Activated naive CD8-positive, alpha-beta T cell treated with anti-CD3 and anti-CD28 coated beads, Interleukin-2, amount 10 ng/mL, durations not matched to agents 7 days and 5 days (primary cell): ENCODE results near the gene EGR1. TPM values are rescaled to one million over a fixed set of nuclear protein-coding genes. Genes with fewer than 3 reads are reported as not detected.

Experiments used
- ATAC-seq: fragments of 150-1000 bp; cut with Tn5 transposase; one replicate; pipeline ENCODE4 v1.10.0; 2021; ENCODE audit warnings: low read depth, moderate library complexity
- POLR2A ChIA-PET: fragments of 350-600 bp; sonication (Branson Sonifier 250); formaldehyde crosslinking; loops from one replicate; lab custom pipeline; 2021; ENCODE audit warnings: antibody characterized with exemption; lab: Charles Lee
- DNase-seq: peaks from one replicate; pipeline ENCODE4 v3.0.0; 2021
- H3K27ac Mint-ChIP-seq: one replicate; pipeline ENCODE4 v1.8.0; 2022; ENCODE audit warnings: mild to moderate bottlenecking, mixed read lengths
- H3K27me3 Mint-ChIP-seq: one replicate; pipeline ENCODE4 v1.8.0; 2022; ENCODE audit warnings: mild to moderate bottlenecking, moderate library complexity, mixed read lengths
- H3K36me3 Mint-ChIP-seq: one replicate; pipeline ENCODE4 v1.8.0; 2021; ENCODE audit warnings: mild to moderate bottlenecking, mixed read lengths
- H3K4me1 Mint-ChIP-seq: one replicate; pipeline ENCODE4 v1.8.0; 2021; ENCODE audit warnings: mixed read lengths
- H3K4me3 Mint-ChIP-seq: one replicate; pipeline ENCODE4 v1.8.0; 2022; ENCODE audit warnings: mild to moderate bottlenecking, moderate library complexity, mixed read lengths
- H3K9me3 Mint-ChIP-seq: one replicate; pipeline ENCODE4 v1.8.0; 2021; ENCODE audit warnings: mixed read lengths
- total RNA-seq, 2 experiments: library from RNA; stranded (reverse); gene quantifications; one replicate each; pipeline ENCODE4 v1.2.3, GENCODE V29; 2021

EGR1 gene
- total RNA-seq, 2 experiments from 2014 or later, result 4.6 to 5.1 TPM

DNA sequence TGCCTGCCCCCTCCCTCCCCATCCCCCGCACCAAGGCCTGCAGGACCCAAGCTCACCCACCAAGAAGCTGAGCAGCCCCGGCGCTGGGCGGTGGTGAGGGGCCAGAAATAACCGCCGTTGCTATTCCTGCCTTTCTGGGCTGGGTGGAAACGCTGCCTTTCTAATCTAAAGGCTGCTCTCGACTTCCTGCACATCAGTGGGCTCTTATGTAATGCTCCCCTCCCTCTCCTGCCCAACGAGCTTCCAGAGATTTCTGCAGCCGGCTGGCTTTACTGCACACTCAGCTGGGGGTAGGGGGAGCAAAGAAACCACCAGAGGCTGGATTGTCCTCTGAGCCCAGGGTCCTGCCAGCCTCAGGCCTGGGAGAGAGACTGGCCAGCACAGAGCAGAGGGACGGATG, 6.9 kb upstream of the EGR1 start:
- no peaks in the 10 kb centered on the region for H3K9me3 Mint-ChIP-seq
- H3K27me3 Mint-ChIP-seq, result no peaks in the 10 kb centered on the region
- H3K4me3 Mint-ChIP-seq, result no peak overlapping the region
- H3K36me3 Mint-ChIP-seq, result peaks cover 2% of the 10 kb centered on the region
- ATAC-seq, result no peak
- peak overlapping the region; percentile 99 for H3K27ac Mint-ChIP-seq
- POLR2A ChIA-PET, result interaction anchor here (1.6 kb wide), 1 partner anchor 120 kb away, joined by 5 read pairs; the partner anchor contains the start of gene FAM53C
- H3K4me1 Mint-ChIP-seq, result peaks cover 26% of the 10 kb centered on the region
- no peak for DNase-seq

DNA sequence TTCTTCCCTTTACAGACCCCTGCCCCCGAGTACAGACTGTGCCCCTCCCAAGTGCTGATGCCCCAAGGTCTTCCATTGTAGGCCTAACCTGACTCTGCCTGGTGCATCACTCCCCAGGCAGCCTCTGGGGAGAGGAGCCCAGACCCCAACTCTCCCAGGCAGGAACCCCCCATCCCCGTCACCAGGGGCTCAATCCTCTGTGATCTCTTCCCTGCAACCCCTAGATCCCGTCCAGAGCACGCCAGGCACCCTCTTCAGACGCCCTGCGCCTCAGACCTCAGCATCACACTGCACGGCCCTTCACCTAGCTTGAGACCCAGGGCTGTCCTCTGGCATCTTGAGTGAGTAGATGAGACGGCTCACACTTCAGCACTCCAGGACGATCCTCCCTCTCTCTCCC, 6.4 kb upstream of the EGR1 start:
- ATAC-seq (no peak), DNase-seq (no peak)
- peak overlapping the region; percentile 99 for H3K27ac Mint-ChIP-seq
- peaks cover 2% of the 10 kb centered on the region for H3K36me3 Mint-ChIP-seq
- H3K27me3 Mint-ChIP-seq, result no peaks in the 10 kb centered on the region
- H3K4me1 Mint-ChIP-seq, result peaks cover 27% of the 10 kb centered on the region
- no peaks in the 10 kb centered on the region for H3K9me3 Mint-ChIP-seq
- H3K4me3 Mint-ChIP-seq, result peak overlapping the region; percentile 68
- POLR2A ChIA-PET, result interaction anchor here (0.6 to 1.6 kb wide), 5 partner anchors 8 to 121 kb away, joined by 3 to 5 read pairs (median 3); partner anchors contain the start of gene FAM53C

DNA sequence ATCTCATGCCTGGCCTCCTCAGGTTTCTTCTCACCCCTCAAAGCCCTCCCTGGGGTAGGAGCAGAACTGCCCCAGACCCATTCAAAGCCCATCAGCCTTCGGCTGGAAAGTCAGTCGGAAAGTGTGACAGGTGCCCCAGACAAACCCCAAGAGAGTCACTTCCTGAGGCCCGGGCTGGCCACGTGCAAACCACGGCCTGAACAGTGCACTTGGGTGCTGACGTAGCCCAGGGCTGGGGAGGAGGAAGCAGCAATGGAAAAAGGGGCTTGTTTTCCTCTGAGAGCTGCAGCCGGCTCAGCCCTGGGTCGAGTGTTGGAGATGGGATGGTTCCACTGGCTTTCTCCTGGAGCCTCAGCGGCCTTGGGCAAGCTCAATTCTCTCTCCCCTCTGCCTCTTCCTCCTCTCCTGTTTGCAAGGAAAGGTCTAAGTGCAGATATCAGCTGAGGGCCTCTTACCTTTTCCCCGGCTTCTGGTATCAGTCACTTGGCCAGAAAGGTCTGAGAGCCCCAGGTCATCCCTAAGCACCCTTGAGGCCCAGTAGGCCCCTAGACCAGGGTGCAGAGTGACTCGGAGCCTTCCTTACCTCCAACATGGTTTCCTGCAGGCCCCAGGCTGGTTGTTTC, 5.9 kb upstream of the EGR1 start:
- peaks cover 27% of the 10 kb centered on the region for H3K4me1 Mint-ChIP-seq
- peaks cover 2% of the 10 kb centered on the region for H3K36me3 Mint-ChIP-seq
- no peaks in the 10 kb centered on the region for H3K27me3 Mint-ChIP-seq
- peak; percentile 62 for ATAC-seq
- peak overlapping the region; percentile 68 for H3K4me3 Mint-ChIP-seq
- POLR2A ChIA-PET, result interaction anchor here (0.6 to 1.6 kb wide), 6 partner anchors 9 to 121 kb away, joined by 3 to 5 read pairs (median 3); partner anchors contain the start of gene FAM53C
- H3K9me3 Mint-ChIP-seq, result no peaks in the 10 kb centered on the region
- DNase-seq, result peak; percentile 82
- peak overlapping the region; percentile 99 for H3K27ac Mint-ChIP-seq

DNA sequence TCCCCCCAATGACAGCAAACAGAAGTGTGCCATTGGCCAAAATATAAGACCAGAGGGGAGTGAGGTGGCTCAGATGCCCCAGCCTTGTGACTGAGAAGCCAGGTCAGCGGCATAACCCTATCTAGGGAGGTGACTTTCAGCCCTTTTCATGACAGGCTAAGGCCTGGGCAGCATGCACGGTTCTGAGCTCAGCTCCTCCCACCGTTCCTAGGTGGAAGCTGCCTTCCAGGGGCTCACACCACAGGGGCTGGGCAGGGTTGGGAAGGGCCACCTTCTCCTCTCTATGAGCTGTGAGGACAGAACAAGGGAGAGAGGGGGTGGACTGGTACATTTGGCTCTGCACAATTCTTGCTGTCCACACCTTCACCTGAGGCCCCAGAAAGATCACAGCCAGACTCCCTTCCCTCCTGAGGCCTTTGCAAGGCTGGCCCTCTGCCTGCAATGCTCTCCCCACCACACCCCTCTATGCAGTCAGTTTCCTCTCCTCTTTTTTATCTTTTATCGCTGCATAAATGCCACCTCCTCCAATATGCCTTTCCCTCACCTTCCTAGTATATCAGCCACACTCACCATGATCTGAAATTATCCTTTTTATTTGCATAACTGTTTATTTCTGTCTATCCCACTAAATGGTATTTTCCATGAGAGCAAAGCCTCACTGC, 5.1 kb upstream of the EGR1 start:
- Mint-ChIP-seq H3K36me3 (peaks cover 2% of the 10 kb centered on the region), H3K4me3 (no peak overlapping the region), H3K9me3 (no peaks in the 10 kb centered on the region), H3K27ac (peak overlapping the region; percentile 99), H3K27me3 (no peaks in the 10 kb centered on the region), H3K4me1 (peaks cover 27% of the 10 kb centered on the region)
- POLR2A ChIA-PET, result interaction anchor here (0.8 to 1.6 kb wide), 5 partner anchors 9 to 122 kb away, joined by 3 to 5 read pairs (median 3); partner anchors contain the start of gene FAM53C
- DNase-seq (no peak), ATAC-seq (no peak)

DNA sequence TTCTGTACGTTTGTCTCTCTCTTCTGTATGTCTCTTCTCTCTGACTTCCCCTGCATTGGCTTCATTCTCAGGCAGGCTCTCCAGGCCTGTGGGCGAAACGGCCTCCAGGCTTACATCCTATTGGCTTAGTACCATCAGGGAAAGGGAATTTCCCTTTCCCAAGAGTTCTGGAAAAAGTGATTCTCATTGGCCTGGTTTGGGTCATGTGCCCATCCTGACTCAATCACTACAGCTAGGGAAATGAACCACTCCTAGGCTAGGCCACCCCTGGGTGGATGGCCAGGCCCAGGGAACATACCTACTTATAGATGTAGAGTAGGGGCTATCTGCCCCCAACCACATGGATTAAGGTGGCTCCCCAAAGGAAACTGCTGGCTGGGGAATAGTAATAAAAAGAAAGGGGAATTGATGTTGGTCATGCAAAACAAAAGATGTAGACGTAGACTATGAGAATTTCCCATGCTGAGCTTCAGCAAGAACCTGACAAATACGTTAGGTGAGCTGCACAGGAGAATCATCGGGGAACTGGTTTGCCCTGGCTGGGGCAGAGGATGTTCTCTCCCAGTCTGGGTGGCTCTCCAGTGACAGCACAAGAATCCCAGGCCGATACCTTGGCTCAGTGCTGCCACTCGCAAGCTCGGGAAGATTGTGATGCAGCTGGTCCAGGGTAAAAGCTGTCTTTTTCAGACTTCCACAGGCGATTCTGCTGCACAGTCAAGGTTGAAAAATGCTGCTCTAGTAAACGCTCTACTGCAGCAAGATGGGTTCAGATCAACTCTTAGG, 3.7 kb upstream of the EGR1 start:
- ATAC-seq, result no peak
- Mint-ChIP-seq H3K27ac (no peak overlapping the region), H3K9me3 (no peaks in the 10 kb centered on the region), H3K36me3 (peaks cover 2% of the 10 kb centered on the region), H3K27me3 (peaks cover 2% of the 10 kb centered on the region), H3K4me1 (peaks cover 27% of the 10 kb centered on the region), H3K4me3 (no peak overlapping the region)
- POLR2A ChIA-PET, result interaction anchor here (1.8 kb wide), 1 partner anchor 114 kb away, joined by 4 read pairs; the partner anchor contains the start of gene HSPA9
- DNase-seq, result no peak

DNA sequence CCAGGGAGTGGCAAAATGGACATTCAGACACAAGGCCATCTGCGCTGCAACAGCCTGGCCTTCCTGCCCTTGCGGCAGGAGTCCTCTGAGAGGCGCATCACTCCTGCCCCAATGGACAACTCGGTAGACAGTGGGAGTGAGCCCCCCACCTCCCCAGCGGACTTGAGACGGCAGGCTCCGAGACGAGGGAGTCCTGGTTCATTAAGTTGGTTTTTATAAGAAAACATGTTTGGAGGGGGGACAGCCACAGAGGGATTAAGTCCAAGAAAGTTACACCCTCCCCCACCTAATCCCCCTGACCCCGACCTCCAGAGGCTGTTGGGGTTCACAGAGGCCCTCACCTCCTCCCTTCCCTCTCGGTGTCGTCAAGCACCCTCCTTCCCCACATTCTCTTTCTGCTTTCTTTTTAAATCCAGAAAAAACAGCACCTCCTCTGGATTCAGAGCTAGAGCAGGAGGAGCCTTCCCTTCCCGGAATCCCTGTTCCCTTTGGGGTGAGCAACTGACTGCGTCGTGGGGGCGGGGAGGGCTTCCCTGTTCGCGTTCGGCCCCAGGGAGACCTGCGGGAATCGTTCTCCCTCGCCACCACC, 1.8 kb upstream of the EGR1 start:
- peaks cover 7% of the 10 kb centered on the region for H3K36me3 Mint-ChIP-seq
- ATAC-seq (no peak), DNase-seq (no peak)
- peak overlapping the region; percentile 95 for H3K27ac Mint-ChIP-seq
- H3K4me3 Mint-ChIP-seq, result peak overlapping the region; percentile 84
- H3K9me3 Mint-ChIP-seq, result no peaks in the 10 kb centered on the region
- POLR2A ChIA-PET, result interaction anchor here (0.6 to 3.6 kb wide), 13 partner anchors 13 to 830 kb away, joined by 3 to 56 read pairs (median 5); partner anchors contain the start of genes ETF1, FAM53C, HSPA9 and MATR3
- peaks cover 31% of the 10 kb centered on the region for H3K4me1 Mint-ChIP-seq
- peaks cover 13% of the 10 kb centered on the region for H3K27me3 Mint-ChIP-seq

DNA sequence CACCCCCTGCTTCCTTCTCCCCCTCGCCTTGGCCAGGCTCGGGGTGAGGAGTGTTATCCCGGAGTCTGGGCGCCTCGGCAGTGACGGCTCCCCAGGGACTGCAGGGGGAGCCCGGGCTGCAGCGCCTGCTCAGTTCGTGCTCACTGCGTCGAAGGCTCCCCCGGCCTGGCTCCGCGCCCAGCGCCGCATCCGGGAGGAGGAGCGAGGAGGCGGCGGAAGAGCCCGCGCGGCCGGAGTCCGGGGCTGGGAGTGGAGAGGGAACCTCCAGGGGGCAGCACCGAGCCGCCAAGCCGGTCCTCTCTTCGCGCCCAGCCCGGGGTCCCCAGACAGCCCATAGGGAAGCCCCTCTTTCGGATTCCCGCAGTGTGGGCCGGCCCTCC, 1.3 kb upstream of the EGR1 start:
- H3K4me3 Mint-ChIP-seq, result peak overlapping the region; percentile 84
- ATAC-seq, result peak; percentile 51

DNA sequence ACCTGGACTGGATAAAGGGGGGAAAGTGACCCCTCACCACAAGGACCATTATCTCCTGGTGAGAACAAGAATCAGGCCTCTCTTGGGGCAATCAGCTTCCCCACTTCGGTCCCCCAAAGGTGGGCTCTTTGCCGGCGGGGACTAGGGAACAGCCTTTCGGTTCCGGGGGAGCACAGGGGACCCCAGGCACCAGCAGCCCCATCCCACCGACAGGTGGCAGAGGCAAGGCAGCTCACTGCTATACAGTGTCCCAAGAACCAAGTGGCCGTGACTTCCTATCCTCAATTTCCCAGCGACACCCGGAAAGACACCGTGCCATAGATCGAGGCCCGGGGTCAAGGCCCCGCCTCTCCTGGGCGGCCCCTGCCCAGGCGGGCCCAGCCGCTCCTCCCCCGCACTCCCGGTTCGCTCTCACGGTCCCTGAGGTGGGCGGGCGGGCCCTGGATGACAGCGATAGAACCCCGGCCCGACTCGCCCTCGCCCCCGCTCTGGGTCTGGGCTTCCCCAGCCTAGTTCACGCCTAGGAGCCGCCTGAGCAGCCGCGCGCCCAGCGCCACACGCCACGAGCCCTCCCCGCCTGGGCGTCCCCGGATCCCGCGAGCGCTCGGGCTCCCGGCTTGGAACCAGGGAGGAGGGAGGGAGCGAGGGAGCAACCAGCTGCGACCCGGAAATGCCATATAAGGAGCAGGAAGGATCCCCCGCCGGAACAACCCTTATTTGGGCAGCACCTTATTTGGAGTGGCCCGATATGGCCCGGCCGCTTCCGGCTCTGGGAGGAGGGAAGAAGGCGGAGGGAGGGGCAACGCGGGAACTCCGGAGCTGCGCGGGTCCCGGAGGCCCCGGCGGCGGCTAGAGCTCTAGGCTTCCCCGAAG, 655 bp upstream of the EGR1 start:
- POLR2A ChIA-PET, result interaction anchor here (0.6 to 3.6 kb wide), 21 partner anchors 8 to 877 kb away, joined by 3 to 56 read pairs (median 3); partner anchors contain the start of genes ETF1, FAM53C, HNRNPA0 and KDM3B
- Mint-ChIP-seq H3K4me1 (peaks cover 21% of the 10 kb centered on the region), H3K4me3 (peak overlapping the region; percentile 84), H3K27me3 (peaks cover 13% of the 10 kb centered on the region), H3K27ac (peak overlapping the region; percentile 95), H3K9me3 (no peaks in the 10 kb centered on the region), H3K36me3 (peaks cover 5% of the 10 kb centered on the region)
- peak; percentile 67 for ATAC-seq
- peak; percentile 93 for DNase-seq

More for the DNA sequence above, 1.3 kb upstream of the EGR1 start:
- H3K36me3 Mint-ChIP-seq, result peaks cover 7% of the 10 kb centered on the region
- peaks cover 13% of the 10 kb centered on the region for H3K27me3 Mint-ChIP-seq
- POLR2A ChIA-PET, result interaction anchor here (0.6 to 3.6 kb wide), 13 partner anchors 14 to 878 kb away, joined by 3 to 56 read pairs (median 5); partner anchors contain the start of genes ETF1, FAM53C, MATR3 and PAIP2
- DNase-seq, result peak; percentile 97
- H3K27ac Mint-ChIP-seq, result peak overlapping the region; percentile 95
- H3K9me3 Mint-ChIP-seq, result no peaks in the 10 kb centered on the region
- peaks cover 28% of the 10 kb centered on the region for H3K4me1 Mint-ChIP-seq

DNA sequence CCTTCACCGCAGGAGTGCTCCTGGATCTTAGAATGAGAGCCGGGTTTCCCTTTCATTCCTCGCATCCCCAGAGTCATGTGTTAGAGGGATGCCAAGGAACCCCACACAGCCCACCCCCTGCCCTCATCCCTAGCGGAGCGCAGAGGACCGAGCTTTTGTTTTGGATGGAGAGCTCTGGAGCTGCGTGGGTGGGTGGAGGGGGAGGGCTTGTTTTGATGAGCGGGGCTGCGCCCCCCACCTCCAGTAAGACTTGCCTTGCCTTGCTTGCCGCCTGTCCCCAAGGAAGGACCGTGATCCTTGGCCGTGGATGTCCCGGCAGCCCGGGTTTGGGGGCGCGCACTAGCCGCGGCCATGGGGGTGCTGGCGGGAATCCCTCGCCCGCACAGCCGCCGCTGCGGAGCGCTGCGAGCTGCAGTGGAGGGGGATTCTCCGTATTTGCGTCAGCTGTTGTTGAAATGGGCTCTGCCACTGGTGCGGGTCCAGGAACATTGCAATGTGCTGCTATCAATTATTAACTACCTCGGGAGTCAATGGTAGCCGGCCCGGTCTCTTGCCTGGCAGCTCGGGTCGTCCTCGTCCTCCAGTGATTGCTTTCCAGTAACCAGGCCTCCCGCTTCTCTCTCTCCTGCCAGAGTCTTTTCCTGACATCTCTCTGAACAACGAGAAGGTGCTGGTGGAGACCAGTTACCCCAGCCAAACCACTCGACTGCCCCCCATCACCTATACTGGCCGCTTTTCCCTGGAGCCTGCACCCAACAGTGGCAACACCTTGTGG, 1.0 kb downstream of the EGR1 start:
- DNase-seq (no peak), ATAC-seq (no peak)
- Mint-ChIP-seq H3K27me3 (peaks cover 13% of the 10 kb centered on the region), H3K4me1 (peaks cover 10% of the 10 kb centered on the region), H3K27ac (no peak overlapping the region), H3K36me3 (peaks cover 5% of the 10 kb centered on the region), H3K4me3 (peak overlapping the region; percentile 84), H3K9me3 (no peaks in the 10 kb centered on the region)
- POLR2A ChIA-PET, result interaction anchor here (0.6 to 3.6 kb wide), 6 partner anchors 12 to 713 kb away, joined by 3 to 56 read pairs (median 6); partner anchors contain the start of genes ETF1, HNRNPA0 and HSPA9

DNA sequence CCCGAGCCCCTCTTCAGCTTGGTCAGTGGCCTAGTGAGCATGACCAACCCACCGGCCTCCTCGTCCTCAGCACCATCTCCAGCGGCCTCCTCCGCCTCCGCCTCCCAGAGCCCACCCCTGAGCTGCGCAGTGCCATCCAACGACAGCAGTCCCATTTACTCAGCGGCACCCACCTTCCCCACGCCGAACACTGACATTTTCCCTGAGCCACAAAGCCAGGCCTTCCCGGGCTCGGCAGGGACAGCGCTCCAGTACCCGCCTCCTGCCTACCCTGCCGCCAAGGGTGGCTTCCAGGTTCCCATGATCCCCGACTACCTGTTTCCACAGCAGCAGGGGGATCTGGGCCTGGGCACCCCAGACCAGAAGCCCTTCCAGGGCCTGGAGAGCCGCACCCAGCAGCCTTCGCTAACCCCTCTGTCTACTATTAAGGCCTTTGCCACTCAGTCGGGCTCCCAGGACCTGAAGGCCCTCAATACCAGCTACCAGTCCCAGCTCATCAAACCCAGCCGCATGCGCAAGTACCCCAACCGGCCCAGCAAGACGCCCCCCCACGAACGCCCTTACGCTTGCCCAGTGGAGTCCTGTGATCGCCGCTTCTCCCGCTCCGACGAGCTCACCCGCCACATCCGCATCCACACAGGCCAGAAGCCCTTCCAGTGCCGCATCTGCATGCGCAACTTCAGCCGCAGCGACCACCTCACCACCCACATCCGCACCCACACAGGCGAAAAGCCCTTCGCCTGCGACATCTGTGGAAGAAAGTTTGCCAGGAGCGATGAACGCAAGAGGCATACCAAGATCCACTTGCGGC, 1.8 kb downstream of the EGR1 start:
- ATAC-seq (no peak), DNase-seq (no peak)
- POLR2A ChIA-PET, result no interaction called here
- Mint-ChIP-seq H3K27ac (no peak overlapping the region), H3K4me1 (peaks cover 10% of the 10 kb centered on the region), H3K27me3 (peaks cover 13% of the 10 kb centered on the region), H3K36me3 (peaks cover 5% of the 10 kb centered on the region), H3K4me3 (peak overlapping the region; percentile 63), H3K9me3 (no peaks in the 10 kb centered on the region)

DNA sequence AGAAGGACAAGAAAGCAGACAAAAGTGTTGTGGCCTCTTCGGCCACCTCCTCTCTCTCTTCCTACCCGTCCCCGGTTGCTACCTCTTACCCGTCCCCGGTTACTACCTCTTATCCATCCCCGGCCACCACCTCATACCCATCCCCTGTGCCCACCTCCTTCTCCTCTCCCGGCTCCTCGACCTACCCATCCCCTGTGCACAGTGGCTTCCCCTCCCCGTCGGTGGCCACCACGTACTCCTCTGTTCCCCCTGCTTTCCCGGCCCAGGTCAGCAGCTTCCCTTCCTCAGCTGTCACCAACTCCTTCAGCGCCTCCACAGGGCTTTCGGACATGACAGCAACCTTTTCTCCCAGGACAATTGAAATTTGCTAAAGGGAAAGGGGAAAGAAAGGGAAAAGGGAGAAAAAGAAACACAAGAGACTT, 2.4 kb downstream of the EGR1 start:
- peaks cover 10% of the 10 kb centered on the region for H3K4me1 Mint-ChIP-seq
- peak overlapping the region; percentile 36 for H3K4me3 Mint-ChIP-seq
- DNase-seq (no peak), ATAC-seq (no peak)
- peaks cover 14% of the 10 kb centered on the region for H3K27me3 Mint-ChIP-seq
- H3K36me3 Mint-ChIP-seq, result peaks cover 5% of the 10 kb centered on the region
- no peak overlapping the region for H3K27ac Mint-ChIP-seq
- POLR2A ChIA-PET, result no interaction called here
- H3K9me3 Mint-ChIP-seq, result no peaks in the 10 kb centered on the region
